Keratinocyte (primary cell): ENCODE results near the gene SMIM17. TPM values are rescaled to one million over a fixed set of nuclear protein-coding genes. Genes with fewer than 3 reads are reported as not detected.

Experiments used
- DNase-seq: peaks from one replicate; pipeline ENCODE4 v3.0.0-alpha.2; 2011; ENCODE audit warnings: low read depth, missing footprints, low spot score
- FAIRE-seq: peaks from 2 replicates; lab custom pipeline; 2011; peaks lifted over from hg19 to GRCh38; lab: Jason Lieb, UNC
- H2AFZ ChIP-seq: 2 replicates; pipeline ENCODE4 v1.6.0; 2012; ENCODE audit warnings: low read length, control low read depth, inconsistent platforms; ENCODE audit not compliant: control insufficient read depth
- H3K27ac ChIP-seq: 2 replicates; pipeline ENCODE4 v1.5.1; 2011; ENCODE audit warnings: low read length; ENCODE audit not compliant: control insufficient read depth, insufficient read depth
- H3K27me3 ChIP-seq: 3 replicates; pipeline ENCODE4 v1.6.0; 2011; ENCODE audit warnings: low read length; ENCODE audit not compliant: control insufficient read depth, insufficient read depth; ENCODE audit errors: extremely low read depth
- H3K36me3 ChIP-seq, 2 experiments: 2 replicates in 1 of 2; 3 replicates in 1 of 2; pipeline ENCODE4 v1.5.1; 2011; ENCODE audit warnings: low read length in 2 of 2, mild to moderate bottlenecking in 1 of 2; ENCODE audit not compliant: control insufficient read depth in 2 of 2, insufficient read depth in 2 of 2; ENCODE audit errors: extremely low read depth in 1 of 2
- H3K4me1 ChIP-seq: 3 replicates; pipeline ENCODE4 v1.5.1; 2011; ENCODE audit warnings: low read length; ENCODE audit not compliant: control insufficient read depth, insufficient read depth; ENCODE audit errors: extremely low read depth
- H3K4me2 ChIP-seq: 3 replicates; pipeline ENCODE4 v1.6.0; 2011; ENCODE audit warnings: low read depth, low read length; ENCODE audit not compliant: control insufficient read depth, insufficient read depth; ENCODE audit errors: extremely low read depth
- H3K4me3 ChIP-seq, 3 experiments: fragments of 200-600 bp in 1 of 3; sonication (generic) in 1 of 3; 2 replicates in 2 of 3; 3 replicates in 1 of 3; pipeline ENCODE4 v1.5.1; 2011 to 2016; ENCODE audit warnings: low read length in 3 of 3, mild to moderate bottlenecking in 3 of 3, control low read depth in 2 of 3, inconsistent platforms in 1 of 3, low read depth in 1 of 3, mixed read lengths in 1 of 3, mixed run types in 1 of 3, moderate library complexity in 1 of 3; ENCODE audit not compliant: control insufficient read depth in 2 of 3, insufficient read depth in 2 of 3; ENCODE audit errors: extremely low read depth in 1 of 3
- H3K79me2 ChIP-seq: 2 replicates; pipeline ENCODE4 v1.6.0; 2012; ENCODE audit warnings: low read length; ENCODE audit not compliant: control insufficient read depth, insufficient read depth
- H3K9ac ChIP-seq: 3 replicates; pipeline ENCODE4 v1.6.0; 2011; ENCODE audit warnings: low read length; ENCODE audit not compliant: control insufficient read depth, insufficient read depth; ENCODE audit errors: extremely low read depth
- H3K9me1 ChIP-seq: 3 replicates; pipeline ENCODE4 v1.6.0; 2011; ENCODE audit warnings: low read length; ENCODE audit not compliant: control insufficient read depth, insufficient read depth; ENCODE audit errors: extremely low read depth
- H3K9me3 ChIP-seq: 2 replicates; pipeline ENCODE4 v1.5.1; 2012; ENCODE audit warnings: low read depth, low read length; ENCODE audit not compliant: control insufficient read depth
- H4K20me1 ChIP-seq: 3 replicates; pipeline ENCODE4 v1.6.0; 2011; ENCODE audit warnings: low read length; ENCODE audit not compliant: control insufficient read depth, insufficient read depth; ENCODE audit errors: extremely low read depth
- CTCF ChIP-seq, 3 experiments: IDR thresholded peaks in 1 of 3; conservative IDR thresholded peaks in 1 of 3; optimal IDR thresholded peaks in 1 of 3; 2 replicates in 2 of 3; 3 replicates in 1 of 3; pipeline versions ENCODE3 to v1.5.1; 2011; ENCODE audit warnings: low read length in 3 of 3, mild to moderate bottlenecking in 3 of 3, moderate library complexity in 2 of 3, control low read depth in 1 of 3, inconsistent platforms in 1 of 3; ENCODE audit not compliant: insufficient read depth in 2 of 3; ENCODE audit errors: extremely low read depth in 1 of 3
- EZH2 ChIP-seq: IDR thresholded peaks from one replicate; pipeline ENCODE4 v1.6.1; 2012; ENCODE audit warnings: inconsistent platforms, mild to moderate bottlenecking, low read length, moderate library complexity
- dilution Hi-C: fragments of 300-500 bp; cut with MboI; formaldehyde crosslinking; loops from one replicate; pipeline ENCODE4 v1.7.0; 2020; ENCODE audit warnings: low sequenced_read_pairs; ENCODE audit not compliant: extremely low pct_ligation_motif_present
- polyA plus RNA-seq, 5 experiments: library from polyadenylated mRNA; depleted of rRNA in 3 of 5; stranded (reverse) in 3 of 5; stranded (forward) in 1 of 5; unstranded in 1 of 5; fragments of >200 nt; gene quantifications; 1 replicate in 1 of 5; 2 replicates in 3 of 5; 3 replicates in 1 of 5; pipeline versions ENCODE4 v1.2.1 to v1.2.3, GENCODE V29; 2011 to 2012; ENCODE audit warnings: missing spikeins in 2 of 5, low read depth in 1 of 5, low replicate concordance in 1 of 5

Gene SMIM17
- polyA plus RNA-seq, 1 donor (not counting 4 experiments of a cell fraction or from before 2014, with no cell fraction given): 0.13 TPM

GRCh38 chr19:56667311-56667870, 24.4 kb downstream of the SMIM17 start:
- no peak for TF ChIP-seq CTCF (optimal IDR thresholded peaks at IDR 0.05 in 1 of 3, IDR thresholded peaks at IDR 0.05 in 1 of 3, conservative IDR thresholded peaks at IDR 0.05 in 1 of 3; ENCODE audit: extremely low read depth in 1 of 3, insufficient read depth in 2 of 3, low read length in 3 of 3)
- TF ChIP-seq EZH2: no peak
- Histone ChIP-seq H3K9ac (no peak overlapping the region), H3K4me2 (no peak overlapping the region), H2AFZ (no peak overlapping the region), H3K4me1 (no peaks in the 10 kb centered on the region), H3K4me3 (no peak overlapping the region), H3K9me1 (no peaks in the 10 kb centered on the region), H3K27ac (no peak overlapping the region), H4K20me1 (no peaks in the 10 kb centered on the region), H3K36me3 (no peaks in the 10 kb centered on the region), H3K79me2 (no peaks in the 10 kb centered on the region), H3K27me3 (no peaks in the 10 kb centered on the region), H3K9me3 (peaks cover 24% of the 10 kb centered on the region)
- DNase-seq (no peak), FAIRE-seq (no peak)
- dilution Hi-C loops: no loop called here

- DNase-seq (no peak), FAIRE-seq (no peak)
- H3K9ac ChIP-seq: no peak overlapping the region
- no peak overlapping the region for H3K27ac ChIP-seq
- TF ChIP-seq EZH2 (no peak), CTCF (optimal IDR thresholded peaks at IDR 0.05 in 1 of 3, IDR thresholded peaks at IDR 0.05 in 1 of 3, conservative IDR thresholded peaks at IDR 0.05 in 1 of 3; ENCODE audit: extremely low read depth in 1 of 3, insufficient read depth in 2 of 3, low read length in 3 of 3) (no peak)
- H3K4me1 ChIP-seq: no peaks in the 10 kb centered on the region
- no peak overlapping the region for H3K4me2 ChIP-seq
- dilution Hi-C loops: no loop called here
- H4K20me1 ChIP-seq: no peaks in the 10 kb centered on the region
- H2AFZ ChIP-seq: no peak overlapping the region
- H3K9me3 ChIP-seq: peaks cover 24% of the 10 kb centered on the region
- H3K79me2 ChIP-seq: no peaks in the 10 kb centered on the region
- no peak overlapping the region for H3K4me3 ChIP-seq
- no peaks in the 10 kb centered on the region for H3K9me1 ChIP-seq
- no peaks in the 10 kb centered on the region for H3K27me3 ChIP-seq
- H3K36me3 ChIP-seq: no peaks in the 10 kb centered on the region
These were observed 25.7 kb downstream of the SMIM17 start for GRCh38 chr19:56668676-56669075.
